Activated T-helper 2 cell treated with anti-CD3 and anti-CD28 coated beads, Interferon-gamma antibody, Interleukin-2, Interleukin-4, amounts not matched to agents 10 μg/mL and 5 μg/mL and 100 μg/mL, durations not matched to agents 14 hours and 24 hours and 36 hours (primary cell): Measurements from ENCODE around the gene STXBP3. TPM values are rescaled to one million over a fixed set of nuclear protein-coding genes. Genes with fewer than 3 reads are reported as not detected.
"Not testable (repeated sequence)": the region's sequence is repeated elsewhere in the genome, so short reads cannot be mapped to it uniquely, and the experiment has no call there.

Source experiments
- DNase-seq: peaks from one replicate; pipeline ENCODE4 v3.0.0; 2021; ENCODE audit warnings: low spot score
- H3K27ac Mint-ChIP-seq: one replicate; pipeline ENCODE4 v1.8.0; 2021; ENCODE audit warnings: mixed read lengths
- H3K27me3 Mint-ChIP-seq: one replicate; pipeline ENCODE4 v1.8.0; 2021; ENCODE audit warnings: low read depth, mixed read lengths
- H3K36me3 Mint-ChIP-seq: one replicate; pipeline ENCODE4 v1.8.0; 2021; ENCODE audit warnings: low read depth, mixed read lengths
- H3K4me1 Mint-ChIP-seq: one replicate; pipeline ENCODE4 v1.8.0; 2021; ENCODE audit warnings: low read depth, mixed read lengths
- H3K4me3 Mint-ChIP-seq: one replicate; pipeline ENCODE4 v1.8.0; 2021; ENCODE audit warnings: low read depth, mild to moderate bottlenecking, moderate library complexity, mixed read lengths
- H3K9me3 Mint-ChIP-seq: one replicate; pipeline ENCODE4 v1.8.0; 2021; ENCODE audit warnings: mixed read lengths
- intact Hi-C: fragments of 100-400 bp; cut with micrococcal nuclease; formaldehyde crosslinking; loops from one replicate; pipeline ENCODE4 v1.15.1; 2023
- total RNA-seq: library from RNA; stranded (reverse); gene quantifications from 2 replicates; pipeline ENCODE4 v1.2.3, GENCODE V29; 2022

STXBP3 gene
- total RNA-seq, 1 donor from 2014 or later, result 51.7 TPM

DNA sequence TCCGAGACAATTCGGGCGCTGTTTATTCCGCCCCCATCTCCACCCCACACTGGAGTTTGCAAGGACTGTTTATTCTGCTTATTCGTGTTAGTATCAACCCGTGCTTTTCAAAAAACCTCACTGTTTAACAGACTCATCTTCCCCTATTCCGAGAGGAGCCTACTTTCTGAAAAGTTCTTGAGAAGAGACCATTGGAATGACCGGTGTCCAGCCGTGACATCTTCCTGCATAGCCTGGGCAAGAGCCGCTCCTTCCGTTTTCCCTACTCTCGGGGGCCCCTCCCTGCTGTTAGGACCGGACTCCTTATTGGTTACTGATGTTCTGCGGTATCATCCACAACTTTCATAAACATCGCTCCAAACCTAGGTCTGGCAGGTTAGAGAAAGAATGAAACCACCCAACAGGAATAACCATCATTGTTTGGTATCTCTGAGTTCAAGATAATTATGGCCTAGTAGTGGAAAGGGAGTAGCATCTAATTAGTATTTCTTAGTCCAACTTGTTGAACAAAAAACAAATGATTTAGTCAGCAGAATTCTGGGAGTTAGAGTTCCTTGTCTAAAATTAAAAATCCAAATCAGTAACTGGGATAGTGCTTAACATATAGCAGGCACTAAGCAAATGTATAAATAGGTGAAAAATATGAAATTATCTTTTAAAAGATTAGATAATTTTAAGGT, 837 bp downstream of the STXBP3 start:
- Mint-ChIP-seq H3K4me3 (peak overlapping the region; percentile 99), H3K27ac (peak overlapping the region; percentile 94), H3K4me1 (peaks cover 26% of the 10 kb centered on the region), H3K36me3 (peaks cover 30% of the 10 kb centered on the region), H3K27me3 (no peaks in the 10 kb centered on the region), H3K9me3 (no peaks in the 10 kb centered on the region)
- intact Hi-C loops, result loop anchor here (5.0 kb wide), 1 partner anchor 1900 kb away; no protein-coding TSS in a partner anchor
- peak; percentile 37 for DNase-seq

DNA sequence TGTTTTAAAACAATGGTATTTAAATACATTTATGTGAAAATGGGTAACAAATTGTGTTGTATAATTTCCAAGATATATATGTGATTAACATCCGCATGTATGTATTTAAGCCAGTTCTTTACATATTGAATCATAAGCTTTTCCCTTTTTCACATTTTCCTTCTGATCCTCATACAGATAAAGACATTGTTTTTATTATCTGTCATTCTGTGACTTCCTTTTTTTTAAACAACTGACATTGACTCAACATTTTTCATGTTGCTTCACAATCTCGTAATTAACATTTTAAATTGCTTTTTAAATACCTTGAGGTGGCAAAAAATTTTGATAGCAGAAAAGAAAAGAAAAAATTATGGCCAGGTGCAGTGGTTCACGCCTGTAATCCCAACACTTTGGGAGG, 1.4 kb downstream of the STXBP3 start:
- intact Hi-C loops, result loop anchor here (5.0 kb wide), 1 partner anchor 1899 kb away; no protein-coding TSS in a partner anchor
- no peak overlapping the region for H3K4me3 Mint-ChIP-seq
- no peaks in the 10 kb centered on the region for H3K9me3 Mint-ChIP-seq
- DNase-seq, result no peak
- no peaks in the 10 kb centered on the region for H3K27me3 Mint-ChIP-seq
- H3K36me3 Mint-ChIP-seq, result peaks cover 35% of the 10 kb centered on the region
- H3K4me1 Mint-ChIP-seq, result peaks cover 31% of the 10 kb centered on the region
- no peak overlapping the region for H3K27ac Mint-ChIP-seq

DNA sequence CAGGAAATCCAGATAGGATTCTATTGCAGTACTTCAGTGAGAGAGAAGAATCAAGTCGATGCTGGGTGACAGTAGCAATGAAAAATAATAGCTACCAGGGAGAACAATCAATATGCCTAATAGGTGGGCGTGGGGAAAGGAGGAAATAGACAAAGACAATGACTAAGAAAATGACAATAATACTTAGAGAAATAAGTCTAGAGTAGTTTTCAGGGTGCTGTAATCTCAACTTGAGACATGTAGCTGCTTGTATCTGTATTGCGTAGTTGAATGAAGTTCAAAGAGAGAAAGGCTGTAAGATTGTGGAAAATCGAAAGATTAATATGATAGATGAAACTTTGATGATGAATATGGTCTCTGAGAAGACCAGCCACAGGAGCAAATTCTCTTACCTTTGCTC, 2.6 kb downstream of the STXBP3 start:
- Mint-ChIP-seq H3K4me1 (peaks cover 32% of the 10 kb centered on the region), H3K27ac (no peak overlapping the region), H3K27me3 (no peaks in the 10 kb centered on the region), H3K9me3 (no peaks in the 10 kb centered on the region), H3K4me3 (peak overlapping the region; percentile 34), H3K36me3 (peaks cover 37% of the 10 kb centered on the region)
- intact Hi-C loops, result loop anchor here (5.0 kb wide), 1 partner anchor 1898 kb away; no protein-coding TSS in a partner anchor
- DNase-seq, result no peak

DNA sequence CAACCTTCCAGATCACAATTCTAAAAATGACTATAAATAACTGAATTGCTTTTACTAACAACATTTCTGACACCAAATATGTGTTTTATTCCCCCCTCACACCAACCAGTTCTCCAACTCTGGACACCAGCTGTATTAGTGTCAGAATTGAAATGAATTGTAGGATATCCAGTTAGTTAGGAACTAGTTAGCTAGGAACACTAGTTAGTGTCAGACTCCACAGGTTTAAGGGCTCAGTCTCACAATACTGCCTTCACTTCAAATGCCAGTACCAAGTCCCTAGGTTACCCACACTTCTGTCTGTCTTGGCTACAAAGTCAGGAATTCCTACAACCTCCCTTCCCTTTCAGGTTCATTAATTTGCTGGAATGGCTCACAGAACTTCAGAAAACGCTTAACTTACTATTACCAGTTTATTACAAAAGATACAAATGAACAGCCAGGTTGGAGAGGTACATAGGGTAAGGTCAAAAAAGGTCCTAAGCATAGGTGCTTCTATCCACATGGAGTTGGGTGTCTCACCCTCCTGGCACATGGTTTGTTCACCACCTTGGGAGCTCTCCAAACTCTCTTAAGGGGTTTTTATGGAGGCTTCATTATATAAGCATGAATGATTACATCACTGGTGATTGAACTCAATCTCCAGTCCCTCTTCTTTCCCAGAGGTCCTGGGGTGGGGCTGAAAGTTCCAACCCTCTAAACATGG, 4.2 kb downstream of the STXBP3 start:
- Mint-ChIP-seq H3K9me3 (no peaks in the 10 kb centered on the region), H3K4me3 (no peak overlapping the region), H3K36me3 (peaks cover 47% of the 10 kb centered on the region), H3K27me3 (no peaks in the 10 kb centered on the region), H3K27ac (no peak overlapping the region), H3K4me1 (peaks cover 34% of the 10 kb centered on the region)
- intact Hi-C loops, result no loop called here
- no peak for DNase-seq

DNA sequence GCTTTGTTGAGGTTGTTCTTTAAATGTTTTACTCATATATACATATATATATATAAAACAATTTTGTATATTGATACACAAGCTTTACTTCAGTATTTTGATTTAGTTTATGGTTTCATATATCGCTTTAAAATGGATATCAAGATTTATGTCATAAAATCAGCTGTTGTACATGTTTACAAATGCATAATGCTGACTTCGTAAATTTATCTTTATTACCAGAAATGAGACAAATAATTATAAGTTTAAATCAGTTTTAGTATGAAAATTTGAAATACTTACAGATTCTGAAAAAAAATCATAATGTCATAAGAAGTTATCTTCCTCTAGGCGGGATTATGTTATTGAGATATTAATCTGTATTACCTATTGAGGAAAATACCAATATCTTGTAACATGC, 6.9 kb downstream of the STXBP3 start:
- intact Hi-C loops, result no loop called here
- Mint-ChIP-seq H3K36me3 (peaks cover 45% of the 10 kb centered on the region), H3K9me3 (no peaks in the 10 kb centered on the region), H3K4me1 (peaks cover 26% of the 10 kb centered on the region), H3K4me3 (no peak overlapping the region), H3K27ac (no peak overlapping the region), H3K27me3 (no peaks in the 10 kb centered on the region)
- DNase-seq, result no peak

DNA sequence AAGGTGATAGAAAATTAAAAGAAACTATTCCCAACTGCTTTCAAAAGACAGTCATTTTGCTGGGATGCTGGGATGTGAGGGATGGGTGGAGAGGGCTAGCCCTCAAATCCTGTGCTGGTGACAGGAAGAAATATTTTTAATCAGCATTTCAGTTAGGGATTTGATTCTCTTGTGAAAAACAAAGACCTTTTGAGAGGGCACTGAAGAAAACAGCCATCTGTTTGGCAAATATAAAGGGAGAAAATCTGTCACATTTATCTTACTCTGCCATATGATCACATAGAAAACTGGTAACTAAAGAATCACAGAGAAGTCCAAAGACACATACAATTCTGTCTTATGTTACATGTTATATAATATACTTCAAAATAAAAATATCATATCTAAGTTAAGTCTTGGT, 12.3 kb downstream of the STXBP3 start:
- Mint-ChIP-seq H3K27ac (no peak overlapping the region), H3K27me3 (no peaks in the 10 kb centered on the region), H3K4me3 (no peak overlapping the region), H3K36me3 (peaks cover 46% of the 10 kb centered on the region), H3K4me1 (peaks cover 2% of the 10 kb centered on the region), H3K9me3 (no peaks in the 10 kb centered on the region)
- no peak for DNase-seq
- intact Hi-C loops, result no loop called here

DNA sequence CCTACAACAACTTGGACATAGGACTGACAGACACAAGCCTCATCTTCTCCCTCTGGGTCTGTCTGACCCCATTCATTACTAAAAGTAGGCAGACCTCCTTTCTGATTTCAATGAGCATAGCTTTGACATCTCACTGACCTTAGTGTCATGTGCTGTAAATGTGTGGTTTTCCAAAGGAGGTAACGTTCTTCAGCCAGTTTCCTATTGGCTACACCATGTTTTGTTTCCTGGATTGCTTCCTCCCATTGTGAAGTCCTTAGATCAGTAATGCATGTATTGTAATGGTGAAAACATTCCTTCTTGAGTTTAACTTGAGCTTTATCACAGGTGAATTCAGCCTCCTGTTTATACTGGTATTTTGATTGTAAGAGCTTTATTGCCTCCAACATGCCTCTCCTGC, 20.6 kb downstream of the STXBP3 start:
- no peaks in the 10 kb centered on the region for H3K9me3 Mint-ChIP-seq
- no peaks in the 10 kb centered on the region for H3K27me3 Mint-ChIP-seq
- H3K36me3 Mint-ChIP-seq, result peaks cover 43% of the 10 kb centered on the region
- no peaks in the 10 kb centered on the region for H3K4me1 Mint-ChIP-seq
- H3K4me3 Mint-ChIP-seq, result no peak overlapping the region
- H3K27ac Mint-ChIP-seq, result no peak overlapping the region
- intact Hi-C loops, result no loop called here
- no peak for DNase-seq

DNA sequence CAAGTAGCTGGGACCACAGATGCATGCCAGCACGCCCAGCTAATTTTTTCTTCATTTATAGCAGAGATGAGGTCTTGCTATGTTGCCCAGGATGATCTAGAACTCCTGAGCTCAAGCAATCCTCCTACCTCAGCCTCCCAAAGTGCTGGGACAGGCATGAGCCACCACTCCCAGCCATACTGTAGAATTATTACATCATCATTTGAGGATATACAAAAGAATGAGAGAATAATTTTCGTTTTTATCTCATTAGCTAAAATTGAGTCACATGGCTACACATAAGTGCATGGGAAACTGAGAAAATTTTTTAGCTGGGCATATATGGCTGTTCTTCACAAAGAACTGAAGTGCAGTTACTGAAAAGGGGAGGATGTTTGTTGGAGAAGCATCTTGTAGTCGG, 21.2 kb downstream of the STXBP3 start:
- H3K9me3 Mint-ChIP-seq, result no peaks in the 10 kb centered on the region
- H3K36me3 Mint-ChIP-seq, result peaks cover 41% of the 10 kb centered on the region
- H3K27me3 Mint-ChIP-seq, result no peaks in the 10 kb centered on the region
- no peak overlapping the region for H3K27ac Mint-ChIP-seq
- H3K4me3 Mint-ChIP-seq, result no peak overlapping the region
- no peaks in the 10 kb centered on the region for H3K4me1 Mint-ChIP-seq
- intact Hi-C loops, result no loop called here
- no peak for DNase-seq

DNA sequence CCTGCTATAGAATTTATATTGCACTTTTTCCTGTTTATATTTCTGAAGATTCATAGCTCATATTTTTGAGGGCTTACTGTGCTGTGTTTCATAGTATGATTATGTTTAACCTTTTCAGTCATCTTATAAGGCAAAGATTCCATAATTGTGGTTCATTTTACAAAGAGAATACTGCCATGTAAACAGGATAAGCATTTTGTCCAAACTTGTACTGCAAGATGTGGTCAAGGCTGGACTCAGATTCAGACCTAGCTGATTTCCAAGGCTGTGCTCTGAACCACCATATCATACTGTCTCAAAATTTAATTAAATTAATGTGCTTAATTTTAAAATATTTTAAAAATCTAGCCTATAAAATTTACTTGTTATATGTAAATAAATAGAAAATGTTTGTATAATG, 31.4 kb downstream of the STXBP3 start:
- intact Hi-C loops, result no loop called here
- peaks cover 2% of the 10 kb centered on the region for H3K4me1 Mint-ChIP-seq
- H3K27ac Mint-ChIP-seq, result no peak overlapping the region
- H3K9me3 Mint-ChIP-seq, result no peaks in the 10 kb centered on the region
- H3K27me3 Mint-ChIP-seq, result no peaks in the 10 kb centered on the region
- no peak overlapping the region for H3K4me3 Mint-ChIP-seq
- no peak for DNase-seq
- H3K36me3 Mint-ChIP-seq, result peaks cover 62% of the 10 kb centered on the region

DNA sequence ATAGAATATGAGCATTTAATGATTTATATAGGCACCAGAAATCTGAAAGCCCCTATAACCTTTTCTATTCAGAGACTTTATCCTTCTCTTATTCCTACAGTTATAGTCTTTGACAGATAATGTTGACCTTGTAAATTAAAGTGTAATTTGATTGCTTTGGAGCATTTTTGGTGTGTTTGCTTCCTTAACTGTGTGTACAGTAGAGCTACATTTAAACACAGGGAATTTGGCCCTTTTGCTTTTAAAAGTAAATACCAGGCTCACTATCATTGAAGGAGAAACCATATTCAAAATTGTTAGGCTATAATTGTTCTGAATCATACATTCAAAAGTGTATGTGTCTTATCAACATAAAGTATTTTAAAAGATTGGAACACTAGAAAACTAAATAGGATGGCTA, 33.0 kb downstream of the STXBP3 start:
- H3K27ac Mint-ChIP-seq, result no peak overlapping the region
- H3K9me3 Mint-ChIP-seq, result peaks cover 10% of the 10 kb centered on the region
- no peak overlapping the region for H3K4me3 Mint-ChIP-seq
- H3K27me3 Mint-ChIP-seq, result no peaks in the 10 kb centered on the region
- DNase-seq, result no peak
- peaks cover 2% of the 10 kb centered on the region for H3K4me1 Mint-ChIP-seq
- intact Hi-C loops, result no loop called here
- H3K36me3 Mint-ChIP-seq, result peaks cover 68% of the 10 kb centered on the region

DNA sequence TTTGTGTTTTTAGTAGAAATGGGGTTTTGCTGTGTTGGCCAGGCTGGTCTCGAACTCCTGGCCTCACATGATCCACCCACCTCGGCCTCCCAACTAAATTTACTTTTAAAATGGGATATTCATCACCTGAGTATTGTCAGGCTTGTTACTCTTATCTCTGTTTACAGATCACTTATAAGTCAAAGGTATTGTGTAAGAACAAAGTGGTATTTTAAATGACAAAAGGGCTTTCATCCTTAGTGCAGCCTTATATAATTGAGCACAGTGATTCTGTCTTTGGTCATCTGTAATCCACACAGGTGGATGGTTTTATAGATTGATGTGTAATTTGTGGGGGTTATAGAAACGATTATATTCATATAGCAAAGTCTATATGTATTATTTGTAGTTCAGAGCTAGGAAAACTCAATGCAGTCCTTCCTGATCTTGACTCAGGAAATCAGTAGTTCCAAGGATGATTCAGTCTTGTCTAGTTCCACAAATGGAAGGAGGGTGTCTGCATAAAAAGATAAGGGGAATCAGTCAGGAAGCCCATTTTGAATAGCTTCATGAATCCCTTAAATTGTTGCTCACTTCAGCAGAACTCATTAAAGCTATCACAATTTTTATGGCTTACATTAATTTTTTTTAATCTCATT, 34.6 kb downstream of the STXBP3 start:
- no peak for DNase-seq
- Mint-ChIP-seq H3K4me3 (no peak overlapping the region), H3K36me3 (peaks cover 72% of the 10 kb centered on the region), H3K27ac (no peak overlapping the region), H3K4me1 (no peaks in the 10 kb centered on the region), H3K27me3 (no peaks in the 10 kb centered on the region), H3K9me3 (peaks cover 26% of the 10 kb centered on the region)
- intact Hi-C loops, result no loop called here

DNA sequence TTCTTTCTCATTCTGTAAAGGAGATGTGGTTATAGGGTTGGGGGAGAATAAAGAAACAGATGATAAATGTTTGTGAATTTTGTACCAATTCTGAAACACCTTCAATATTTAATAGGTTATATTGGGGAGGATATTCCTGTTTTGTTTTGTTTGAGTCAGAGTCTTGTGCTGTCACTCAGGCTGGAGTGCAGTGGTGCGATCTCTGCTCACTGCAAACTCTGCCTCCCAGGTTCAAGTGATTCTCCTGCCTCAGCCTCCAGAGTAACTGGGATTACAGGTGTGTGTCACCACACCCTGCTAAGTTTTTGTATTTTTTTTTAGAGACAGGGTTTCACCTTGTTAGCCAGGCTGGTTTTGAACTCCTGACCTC, 35.1 kb downstream of the STXBP3 start:
- H3K27me3 Mint-ChIP-seq, intact Hi-C loops, H3K4me1 Mint-ChIP-seq, H3K27ac Mint-ChIP-seq, H3K4me3 Mint-ChIP-seq, DNase-seq: not testable (repeated sequence)
- Mint-ChIP-seq H3K9me3 (peaks cover 30% of the 10 kb centered on the region), H3K36me3 (peaks cover 73% of the 10 kb centered on the region)

DNA sequence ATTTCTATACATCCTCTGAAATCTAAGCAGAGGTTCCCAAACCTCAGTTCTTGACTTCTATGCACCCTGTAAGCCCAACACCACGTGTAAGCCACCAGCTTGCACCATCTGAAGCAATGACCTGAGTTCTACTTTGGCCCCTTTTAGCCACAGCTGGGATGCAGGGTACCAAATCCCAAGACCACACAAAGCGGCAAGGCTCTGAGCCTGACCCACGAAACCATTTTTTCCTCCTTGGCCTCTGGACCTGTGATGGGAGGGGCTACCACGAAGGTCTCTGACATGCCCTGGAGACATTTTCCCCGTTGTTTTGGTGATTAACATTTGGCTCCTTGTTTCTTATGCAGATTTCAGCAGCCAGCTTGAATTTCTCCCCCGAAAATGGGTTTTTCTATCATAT, 38.8 kb downstream of the STXBP3 start:
- no peak overlapping the region for H3K4me3 Mint-ChIP-seq
- H3K27ac Mint-ChIP-seq, result no peak overlapping the region
- DNase-seq, result no peak
- H3K27me3 Mint-ChIP-seq, result no peaks in the 10 kb centered on the region
- intact Hi-C loops, result no loop called here
- no peaks in the 10 kb centered on the region for H3K4me1 Mint-ChIP-seq
- peaks cover 36% of the 10 kb centered on the region for H3K9me3 Mint-ChIP-seq
- peaks cover 81% of the 10 kb centered on the region for H3K36me3 Mint-ChIP-seq
